ENCODE results near the gene ZDHHC17.
A peak's percentile ranks its signal among the peaks of the same experiment; 100 is the strongest.

Gene ZDHHC17

DNA sequence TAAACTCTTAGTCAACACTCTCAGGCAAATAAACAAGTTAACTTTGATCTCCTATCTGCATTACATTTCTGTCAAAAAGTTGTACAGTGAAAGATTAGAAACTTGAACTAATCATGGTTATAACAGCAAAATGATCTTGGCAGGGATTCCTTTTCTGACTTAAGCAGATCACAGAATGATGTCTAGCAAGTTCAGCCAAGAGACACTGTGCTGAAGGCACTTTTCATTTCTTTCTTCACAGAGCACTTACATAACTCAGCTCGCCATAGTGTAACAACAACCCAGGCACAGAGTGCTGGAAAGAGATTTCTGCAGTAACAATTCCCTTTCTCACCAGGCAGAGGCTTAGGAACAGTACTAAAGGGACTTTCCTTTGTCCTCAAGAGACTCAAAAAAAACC is 134.5 kb downstream of the ZDHHC17 start:
- Mint-ChIP-seq H3K9me3 (no peaks in the 10 kb centered on the region), H3K4me3 (no peak overlapping the region), H3K4me1 (peaks cover 17% of the 10 kb centered on the region), H3K27me3 (no peaks in the 10 kb centered on the region), H3K27ac (no peak overlapping the region), H3K36me3 (no peaks in the 10 kb centered on the region)

DNA sequence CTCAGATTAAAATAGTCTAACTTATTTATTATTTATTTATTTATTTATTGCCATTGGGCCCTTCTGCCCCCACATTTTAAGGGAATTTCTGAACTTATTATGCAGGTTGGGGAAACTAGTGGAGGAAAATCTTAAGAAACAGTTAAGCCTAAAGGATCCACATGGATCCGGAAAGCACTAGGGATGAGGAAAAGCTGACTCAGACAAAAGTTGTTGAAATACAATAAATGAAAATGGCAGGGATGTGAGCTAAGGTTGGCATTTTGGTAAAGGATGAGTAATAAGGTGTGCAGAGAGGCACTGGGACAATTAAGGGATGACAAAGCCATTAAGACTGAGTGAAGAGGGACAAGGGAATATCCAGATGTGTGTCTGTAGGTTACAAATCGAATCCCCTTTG is 135.6 kb downstream of the ZDHHC17 start:
- Mint-ChIP-seq H3K4me3 (no peak overlapping the region), H3K27me3 (no peaks in the 10 kb centered on the region), H3K27ac (peak overlapping the region; percentile 24), H3K4me1 (peaks cover 17% of the 10 kb centered on the region), H3K36me3 (no peaks in the 10 kb centered on the region), H3K9me3 (no peaks in the 10 kb centered on the region)

DNA sequence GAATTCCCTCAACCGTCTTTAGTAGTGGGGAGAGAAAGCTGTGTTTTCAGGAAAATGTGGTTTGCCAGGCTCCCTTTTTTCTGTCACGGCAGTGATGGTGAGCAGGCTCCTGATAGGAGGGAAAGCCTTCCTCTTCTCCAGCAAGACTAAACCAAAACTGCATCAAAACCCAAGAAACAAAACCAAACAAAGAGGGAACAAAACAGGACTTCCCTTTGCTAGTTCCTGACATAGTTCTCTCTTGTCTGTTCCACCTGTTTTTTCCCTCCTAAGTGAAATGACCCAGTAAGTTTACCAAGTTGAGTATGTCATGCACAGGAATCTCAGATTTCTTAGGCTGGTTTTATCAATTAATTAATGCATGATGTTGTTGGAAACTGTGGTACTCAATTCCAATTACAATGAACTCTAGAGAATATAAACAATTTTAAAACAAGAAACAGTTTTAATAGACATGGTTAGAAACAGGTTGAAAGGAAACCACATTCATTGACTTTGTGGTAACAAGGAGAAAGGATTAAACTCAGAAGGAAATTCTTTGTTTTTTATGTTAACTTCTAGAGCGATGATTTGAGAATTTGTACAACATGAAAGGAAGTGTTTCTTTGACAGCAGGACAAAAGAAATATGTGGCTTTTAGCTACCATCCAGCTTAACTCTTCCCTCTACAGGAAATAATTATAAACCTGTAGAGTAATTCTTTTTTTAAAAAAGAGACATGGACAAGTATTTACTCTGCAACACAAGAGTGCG is 137.9 kb downstream of the ZDHHC17 start:
- Mint-ChIP-seq H3K4me1 (peaks cover 17% of the 10 kb centered on the region), H3K9me3 (no peaks in the 10 kb centered on the region), H3K4me3 (no peak overlapping the region), H3K27ac (no peak overlapping the region), H3K27me3 (peaks cover 2% of the 10 kb centered on the region), H3K36me3 (no peaks in the 10 kb centered on the region)

Data from activated naive CD4-positive, alpha-beta T cell treated with anti-CD3 and anti-CD28 coated beads, Interleukin-2, amount 50 U/mL, for 24 hours (primary cell).